A673 (cell line): Measurements from ENCODE around the gene CLTRN. TPM values are rescaled to one million over a fixed set of nuclear protein-coding genes. Genes with fewer than 3 reads are reported as not detected.

Experiments used
- BruUV-seq: library from RNA; stranded (reverse); fragments of 400-500 nt; replicated peaks from 2 replicates; lab custom pipeline; 2021; lab: Mats Ljungman, UMichigan
- CTCF ChIA-PET: fragments of 300-600 bp; sonication (Branson Sonifier 250); formaldehyde crosslinking; loops from one replicate; lab custom pipeline; 2022; ENCODE audit warnings: antibody characterized with exemption; lab: Charles Lee
- POLR2A ChIA-PET: fragments of 300-600 bp; sonication (Branson Sonifier 250); formaldehyde crosslinking; loops from one replicate; lab custom pipeline; 2022; ENCODE audit warnings: antibody characterized with exemption; ENCODE audit not compliant: low non-redundant PET; lab: Charles Lee
- DNase-seq: peaks from one replicate; pipeline ENCODE4 v3.0.0-alpha.2; 2015; ENCODE audit warnings: low spot score
- H3K27ac ChIP-seq: fragments of 200-600 bp; sonication (generic); 2 replicates; pipeline ENCODE4 v1.5.1; 2016; ENCODE audit warnings: mixed run types, low read depth, mild to moderate bottlenecking, mixed read lengths, antibody characterized with exemption, low read length; ENCODE audit not compliant: poor library complexity, severe bottlenecking
- H3K27me3 ChIP-seq: fragments of 200-600 bp; sonication (generic); replicated peaks from 2 replicates; pipeline ENCODE4 v1.6.1; 2017; ENCODE audit warnings: mixed run types, low read depth, mild to moderate bottlenecking, mixed read lengths, antibody characterized with exemption, low read length; ENCODE audit not compliant: insufficient read depth, poor library complexity
- H3K36me3 ChIP-seq: fragments of 200-600 bp; sonication (generic); 2 replicates; pipeline ENCODE4 v1.6.1; 2016; ENCODE audit warnings: mixed run types, mild to moderate bottlenecking, mixed read lengths, antibody characterized with exemption, low read length; ENCODE audit not compliant: insufficient read depth, poor library complexity, severe bottlenecking
- H3K4me1 ChIP-seq: fragments of 200-600 bp; sonication (generic); 2 replicates; pipeline ENCODE4 v1.6.1; 2017; ENCODE audit warnings: mixed run types, mild to moderate bottlenecking, mixed read lengths, antibody characterized with exemption, low read length; ENCODE audit not compliant: insufficient read depth, poor library complexity, severe bottlenecking
- H3K4me3 ChIP-seq: fragments of 200-600 bp; sonication (generic); 2 replicates; pipeline ENCODE4 v1.5.1; 2016; ENCODE audit warnings: low read depth, mixed run types, mild to moderate bottlenecking, mixed read lengths, low read length; ENCODE audit not compliant: poor library complexity, severe bottlenecking
- H3K9me3 ChIP-seq: fragments of 200-600 bp; sonication (generic); 2 replicates; pipeline ENCODE4 v1.6.1; 2016; ENCODE audit warnings: mixed run types, low read depth, mild to moderate bottlenecking, mixed read lengths, antibody characterized with exemption, low read length; ENCODE audit not compliant: poor library complexity, severe bottlenecking
- CTCF ChIP-seq: fragments of 300-800, 200-600 bp; sonication (generic); conservative IDR thresholded peaks from 2 replicates; pipeline ENCODE4 v1.5.1; 2017; ENCODE audit warnings: low read depth, mild to moderate bottlenecking, antibody characterized with exemption, low read length, moderate library complexity, mixed read lengths
- EZH2 ChIP-seq: fragments of 200-600 bp; sonication (generic); IDR thresholded peaks from 2 replicates; pipeline ENCODE4 v1.6.1; 2017; ENCODE audit warnings: borderline replicate concordance, low read depth, mild to moderate bottlenecking, mixed read lengths, antibody characterized with exemption, low read length; ENCODE audit not compliant: poor library complexity, severe bottlenecking
- intact Hi-C: fragments of 100-400 bp; cut with micrococcal nuclease; formaldehyde crosslinking; loops from one replicate; pipeline ENCODE4 v1.10.0; 2022; ENCODE audit not compliant: unreplicated experiment
- total RNA-seq: library from RNA; stranded (reverse); gene quantifications from 2 replicates; pipeline ENCODE4 v1.2.3, GENCODE V29; 2021

CLTRN gene
- total RNA-seq, 1 experiment from 2014 or later, result not detected

GRCh38 chrX:15644560-15644872 lies 20.1 kb downstream of the CLTRN start:
- no peak overlapping the region for H3K4me3 ChIP-seq
- H3K4me1 ChIP-seq, result no peaks in the 10 kb centered on the region
- BruUV-seq, result no TSS peak
- H3K9me3 ChIP-seq, result no peaks in the 10 kb centered on the region
- DNase-seq, result no peak
- POLR2A ChIA-PET, result no interaction called here
- H3K27me3 ChIP-seq, result peaks cover 21% of the 10 kb centered on the region
- CTCF ChIA-PET, result no interaction called here
- no peaks in the 10 kb centered on the region for H3K36me3 ChIP-seq
- no peak overlapping the region for H3K27ac ChIP-seq
- TF ChIP-seq CTCF (no peak), EZH2 (no peak)
- intact Hi-C loops, result loop anchor here (10.0 kb wide), 1 partner anchor 150 kb away; the partner anchor contains the start of gene PIR

- Histone ChIP-seq H3K4me1 (no peaks in the 10 kb centered on the region), H3K27me3 (peaks cover 21% of the 10 kb centered on the region), H3K4me3 (no peak overlapping the region), H3K9me3 (no peaks in the 10 kb centered on the region), H3K27ac (no peak overlapping the region), H3K36me3 (no peaks in the 10 kb centered on the region)
- CTCF ChIA-PET, result no interaction called here
- DNase-seq, result no peak
- POLR2A ChIA-PET, result no interaction called here
- no TSS peak for BruUV-seq
- intact Hi-C loops, result loop anchor here (10.0 kb wide), 1 partner anchor 149 kb away; the partner anchor contains the start of gene PIR
- TF ChIP-seq CTCF, result no peak
Observed at GRCh38 chrX:15643786-15644559, 20.6 kb downstream of the CLTRN start.

GRCh38 chrX:15631637-15632036 lies 33.0 kb downstream of the CLTRN start:
- TF ChIP-seq CTCF (no peak), EZH2 (no peak)
- Histone ChIP-seq H3K4me1 (no peaks in the 10 kb centered on the region), H3K9me3 (no peaks in the 10 kb centered on the region), H3K36me3 (no peaks in the 10 kb centered on the region), H3K4me3 (no peak overlapping the region), H3K27me3 (peaks cover 33% of the 10 kb centered on the region), H3K27ac (no peak overlapping the region)
- BruUV-seq, result no TSS peak
- intact Hi-C loops, result no loop called here
- DNase-seq, result no peak
- POLR2A ChIA-PET, result no interaction called here
- CTCF ChIA-PET, result no interaction called here
